ENCODE data around the gene ODAM.
"Not testable (repeated sequence)": the region's sequence is repeated elsewhere in the genome, so short reads cannot be mapped to it uniquely, and the experiment has no call there.

ODAM gene

GRCh38 chr4:70191647-70192046, 3.9 kb upstream of the ODAM start:
- DNase-seq (ENCODE audit: low spot score) = no peak
- TF ChIP-seq CTCF (IDR thresholded peaks at IDR 0.05; ENCODE audit: extremely low read depth, missing control alignments) = no peak

GRCh38 chr4:70192895-70193294, 2.6 kb upstream of the ODAM start:
- DNase-seq (ENCODE audit: low spot score) = no peak
- no peak for TF ChIP-seq CTCF (IDR thresholded peaks at IDR 0.05; ENCODE audit: extremely low read depth, missing control alignments)

- no peak for TF ChIP-seq CTCF (IDR thresholded peaks at IDR 0.05; ENCODE audit: extremely low read depth, missing control alignments)
- DNase-seq (ENCODE audit: low spot score) = no peak
Measured at GRCh38 chr4:70196857-70197256, 1.3 kb downstream of the ODAM start.

GRCh38 chr4:70197842-70198241, 2.3 kb downstream of the ODAM start:
- TF ChIP-seq CTCF (IDR thresholded peaks at IDR 0.05; ENCODE audit: extremely low read depth, missing control alignments) = no peak
- no peak for DNase-seq (ENCODE audit: low spot score)

GRCh38 chr4:70203601-70204000, 8.1 kb downstream of the ODAM start:
- no peak for DNase-seq (ENCODE audit: low spot score)
- TF ChIP-seq CTCF (IDR thresholded peaks at IDR 0.05; ENCODE audit: extremely low read depth, missing control alignments) = no peak

GRCh38 chr4:70212752-70213151, 17.2 kb downstream of the ODAM start:
- not testable (repeated sequence) for DNase-seq (ENCODE audit: low spot score)

GRCh38 chr4:70216109-70216508, 20.6 kb downstream of the ODAM start:
- not testable (repeated sequence) for DNase-seq (ENCODE audit: low spot score)

GRCh38 chr4:70216550-70216949, 21.0 kb downstream of the ODAM start:
- DNase-seq (ENCODE audit: low spot score) = not testable (repeated sequence)

GRCh38 chr4:70221389-70221788, 25.9 kb downstream of the ODAM start:
- DNase-seq (ENCODE audit: low spot score) = not testable (repeated sequence)

GRCh38 chr4:70221818-70222217, 26.3 kb downstream of the ODAM start:
- DNase-seq (ENCODE audit: low spot score) = not testable (repeated sequence)

All from GM20000 (cell line).